Skeletal muscle tissue (tissue), 4 donors: ENCODE measurements around the gene SND1. TPM values are rescaled to one million over a fixed set of nuclear protein-coding genes. Genes with fewer than 3 reads are reported as not detected.
"Not testable (repeated sequence)": the region's sequence is repeated elsewhere in the genome, so short reads cannot be mapped to it uniquely, and the experiment has no call there.

Experiments used
- H3K27ac ChIP-seq: one replicate; pipeline ENCODE4 v1.7.0; 2013; ENCODE audit warnings: mild to moderate bottlenecking, low read depth, low read length, inconsistent platforms
- H3K27me3 ChIP-seq, 3 donors: one replicate each; pipeline ENCODE4 v1.7.0; 2013; ENCODE audit warnings: low read length in 3 of 3; ENCODE audit not compliant: control insufficient read depth in 3 of 3, insufficient read depth in 3 of 3
- H3K36me3 ChIP-seq, 3 donors: one replicate each; pipeline ENCODE4 v1.7.0; 2013; ENCODE audit warnings: low read length in 3 of 3; ENCODE audit not compliant: control insufficient read depth in 3 of 3, insufficient read depth in 3 of 3
- H3K4me1 ChIP-seq, 3 donors: one replicate each; pipeline ENCODE4 v1.7.0; 2013; ENCODE audit warnings: low read length in 3 of 3, mild to moderate bottlenecking in 3 of 3; ENCODE audit not compliant: control insufficient read depth in 3 of 3, insufficient read depth in 3 of 3
- H3K4me3 ChIP-seq, 3 donors: one replicate each; pipeline ENCODE4 v1.7.0; 2013; ENCODE audit warnings: low read length in 3 of 3
- H3K9ac ChIP-seq, 3 donors: one replicate each; pipeline ENCODE4 v1.7.0; 2013; ENCODE audit warnings: low read length in 3 of 3, mild to moderate bottlenecking in 3 of 3, moderate library complexity in 2 of 3, low read depth in 1 of 3
- H3K9me3 ChIP-seq, 3 donors: one replicate each; pipeline ENCODE4 v1.7.0; 2013; ENCODE audit warnings: low read length in 3 of 3; ENCODE audit not compliant: control insufficient read depth in 3 of 3
- total RNA-seq: library from RNA; depleted of rRNA; stranded (reverse); fragments of >200 nt; gene quantifications from one replicate; pipeline ENCODE4 v1.2.3, GENCODE V29; 2014
- donor health status: Osteomylitis.

The SND1 gene
- total RNA-seq, 1 donor from 2014 or later: 104 TPM

DNA sequence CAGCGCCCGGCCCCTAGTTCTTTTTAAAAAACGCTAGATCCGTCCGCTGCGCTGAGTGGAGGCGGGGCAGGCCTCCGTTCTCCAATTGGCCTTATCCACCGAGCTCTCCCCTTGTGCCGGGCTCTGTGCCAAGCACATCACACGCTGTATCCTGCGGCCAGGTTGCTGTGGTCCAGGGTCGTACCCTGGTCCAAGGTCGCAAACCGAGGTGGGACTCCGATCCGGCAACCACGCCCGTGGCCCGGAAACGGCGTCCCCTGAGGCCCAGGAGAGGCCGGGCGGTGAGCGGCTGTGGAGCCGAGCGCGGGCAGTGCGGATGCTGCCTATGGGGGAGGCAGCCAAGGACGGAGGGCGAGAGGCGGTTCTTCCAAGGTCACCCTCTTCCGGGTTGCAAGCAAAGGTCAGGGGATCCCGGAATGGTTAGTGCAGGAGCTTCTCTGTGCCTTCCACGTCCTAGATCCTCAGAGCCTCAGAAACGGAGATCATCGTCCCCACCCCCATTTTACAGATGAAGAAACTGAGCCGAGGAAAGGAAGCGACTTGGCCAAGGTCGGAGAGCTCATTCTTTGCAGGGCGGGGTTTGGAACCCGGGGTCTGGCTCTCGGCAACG, 451.6 kb downstream of the SND1 start:
- Histone ChIP-seq H3K4me1 (no peaks in the 10 kb centered on the region), H3K36me3 (peaks cover 0 to 1% (median 0%) of the 10 kb centered on the region in 3 donors), H3K4me3 (peak overlapping the region in 2 of 3 donors; percentile 26 to 35), H3K27ac (no peak overlapping the region), H3K9me3 (no peaks in the 10 kb centered on the region), H3K27me3 (peaks cover 28 to 49% (median 35%) of the 10 kb centered on the region in 3 donors), H3K9ac (no peak overlapping the region)

DNA sequence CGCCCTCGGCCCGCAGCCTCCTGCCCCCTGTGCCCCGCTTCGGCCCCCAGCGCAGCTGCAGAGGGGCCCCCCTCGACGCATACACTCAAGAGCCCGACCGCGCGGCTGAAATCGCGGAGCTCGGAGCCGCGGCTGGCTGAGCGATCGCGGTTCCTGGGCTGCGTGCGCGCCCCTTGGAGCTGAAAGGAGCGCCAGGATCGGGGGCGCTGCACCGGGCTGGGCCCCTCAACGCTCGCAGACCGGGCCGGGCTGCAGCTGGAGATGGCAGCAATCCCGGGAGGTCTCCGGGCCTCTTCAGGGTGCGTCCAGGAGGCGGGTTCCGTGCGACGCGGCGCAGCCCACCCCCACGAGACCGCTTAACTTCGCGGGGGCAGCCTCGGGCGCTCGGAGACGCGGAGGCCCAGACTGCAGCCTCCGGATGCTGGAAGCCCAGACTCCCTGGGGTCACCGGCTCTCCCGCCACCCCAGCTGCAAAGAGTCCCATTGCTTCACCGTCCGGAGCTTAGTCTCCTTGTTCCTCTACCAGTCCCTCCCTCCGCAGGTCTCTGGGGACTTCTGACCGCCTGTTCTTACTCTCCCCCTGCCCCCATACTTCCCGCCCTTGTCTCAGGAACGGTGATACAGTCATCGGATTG, 452.2 kb downstream of the SND1 start:
- H3K4me1 ChIP-seq: no peaks in the 10 kb centered on the region
- peaks cover 30 to 49% (median 36%) of the 10 kb centered on the region in 3 donors for H3K27me3 ChIP-seq
- no peak overlapping the region for H3K27ac ChIP-seq
- no peaks in the 10 kb centered on the region for H3K9me3 ChIP-seq
- H3K4me3 ChIP-seq: peak overlapping the region in 1 of 3 donors; percentile 26
- H3K9ac ChIP-seq: no peak overlapping the region
- no peaks in the 10 kb centered on the region for H3K36me3 ChIP-seq

DNA sequence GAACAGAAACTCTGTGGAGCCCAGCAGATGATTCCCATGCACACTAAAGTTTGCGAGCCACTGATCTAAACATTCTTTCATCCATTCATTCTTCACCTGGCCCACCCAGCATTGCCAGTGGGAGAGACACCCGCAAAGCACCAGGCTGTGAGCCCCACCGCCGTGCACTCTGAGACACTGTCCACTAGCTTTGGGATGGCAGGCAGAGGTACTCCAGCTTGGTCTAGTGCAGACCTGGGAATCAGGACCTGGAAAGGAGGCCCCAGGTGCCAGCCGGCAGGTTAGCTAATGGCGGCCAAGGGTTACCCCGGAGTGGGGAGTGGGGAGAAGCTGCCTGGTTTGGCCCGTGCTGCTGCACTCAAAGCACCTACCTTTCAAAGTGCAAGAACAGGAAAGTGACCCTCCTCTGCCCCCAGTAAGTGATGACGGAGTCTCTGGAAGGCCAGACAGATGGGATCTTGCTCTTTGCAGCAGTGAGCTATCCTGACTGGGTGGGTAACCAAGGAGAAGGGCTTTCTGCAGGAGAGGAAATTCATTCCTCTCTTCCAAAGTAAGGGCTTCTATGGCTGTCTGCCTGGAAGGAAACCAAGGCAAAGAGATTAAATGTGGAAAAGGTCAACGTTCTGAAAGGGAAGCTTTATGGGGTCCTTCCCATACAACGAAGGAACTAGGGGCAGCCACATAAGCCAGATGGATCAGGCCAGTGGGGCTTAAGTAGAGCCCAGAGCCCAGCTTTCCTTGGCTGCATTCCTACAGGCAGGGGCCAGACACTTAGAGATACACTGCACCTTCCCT, 453.4 kb downstream of the SND1 start:
- peaks cover 30 to 45% (median 33%) of the 10 kb centered on the region in 3 donors for H3K27me3 ChIP-seq
- H3K4me1 ChIP-seq: no peaks in the 10 kb centered on the region
- no peak overlapping the region for H3K4me3 ChIP-seq
- H3K27ac ChIP-seq: no peak overlapping the region
- no peak overlapping the region for H3K9ac ChIP-seq
- H3K36me3 ChIP-seq: no peaks in the 10 kb centered on the region
- no peaks in the 10 kb centered on the region for H3K9me3 ChIP-seq

DNA sequence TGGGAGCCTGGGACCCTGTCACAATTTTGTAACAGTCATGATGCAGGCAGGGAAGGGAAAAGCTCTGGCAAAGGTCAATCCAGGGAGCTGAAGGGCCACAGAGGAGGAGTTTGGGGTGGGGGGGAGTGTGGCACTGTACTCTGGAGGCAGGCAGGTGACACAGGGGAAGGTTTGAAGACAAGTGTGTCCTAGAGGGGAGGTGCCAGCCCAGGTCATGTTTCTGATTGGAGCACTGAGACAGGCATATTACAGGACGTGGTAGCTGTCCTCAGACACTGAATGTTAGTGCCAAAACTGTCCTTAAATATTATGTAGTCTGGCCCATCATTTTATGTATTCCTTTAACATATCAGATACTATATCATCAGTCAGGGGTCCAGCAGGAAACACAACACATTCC, 454.8 kb downstream of the SND1 start:
- H3K4me1 ChIP-seq: no peaks in the 10 kb centered on the region
- H3K27ac ChIP-seq: no peak overlapping the region
- no peaks in the 10 kb centered on the region for H3K36me3 ChIP-seq
- no peak overlapping the region for H3K4me3 ChIP-seq
- no peaks in the 10 kb centered on the region for H3K9me3 ChIP-seq
- H3K9ac ChIP-seq: no peak overlapping the region
- peaks cover 25 to 36% (median 32%) of the 10 kb centered on the region in 3 donors for H3K27me3 ChIP-seq

DNA sequence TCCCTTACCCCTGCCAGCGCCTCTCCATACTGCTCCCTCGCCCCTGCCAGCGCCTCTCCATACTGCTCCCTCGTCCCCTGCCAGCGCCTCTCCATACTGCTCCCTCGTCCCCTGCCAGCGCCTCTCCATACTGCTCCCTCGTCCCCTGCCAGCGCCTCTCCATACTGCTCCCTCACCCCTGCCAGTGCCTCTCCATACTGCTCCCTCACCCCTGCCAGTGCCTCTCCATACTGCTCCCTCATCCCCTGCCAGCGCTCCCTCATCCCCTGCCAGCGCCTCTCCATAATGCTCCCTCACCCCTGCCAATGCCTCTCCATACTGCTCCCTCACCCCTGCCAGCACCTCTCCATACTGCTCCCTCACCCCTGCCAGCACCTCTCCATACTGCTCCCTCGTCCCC, 455.5 kb downstream of the SND1 start:
- H3K9ac ChIP-seq, H3K9me3 ChIP-seq, H3K4me1 ChIP-seq, H3K27ac ChIP-seq, H3K36me3 ChIP-seq, H3K4me3 ChIP-seq: not testable (repeated sequence)
- peaks cover 22 to 39% (median 38%) of the 10 kb centered on the region in 3 donors for H3K27me3 ChIP-seq

DNA sequence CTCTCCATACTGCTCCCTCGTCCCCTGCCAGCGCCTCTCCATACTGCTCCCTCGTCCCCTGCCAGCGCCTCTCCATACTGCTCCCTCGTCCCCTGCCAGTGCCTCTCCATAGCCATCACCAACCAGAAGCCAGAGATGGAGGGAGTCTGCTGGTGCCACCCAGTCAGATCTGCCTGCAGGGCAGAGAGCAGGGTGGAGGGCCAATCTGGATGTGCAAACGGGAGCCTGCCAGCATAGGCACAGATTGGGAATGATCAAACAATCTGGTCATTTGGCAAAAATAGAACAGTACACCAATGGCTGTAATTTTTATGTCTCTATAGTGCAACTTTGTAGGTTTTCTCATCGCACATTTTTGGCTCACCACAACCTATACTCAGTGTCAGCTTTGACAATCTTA, 456.1 kb downstream of the SND1 start:
- Histone ChIP-seq H3K9ac (no peak overlapping the region), H3K4me1 (no peaks in the 10 kb centered on the region), H3K4me3 (no peak overlapping the region), H3K27me3 (peaks cover 17 to 42% (median 33%) of the 10 kb centered on the region in 3 donors), H3K27ac (no peak overlapping the region), H3K36me3 (no peaks in the 10 kb centered on the region), H3K9me3 (no peaks in the 10 kb centered on the region)

DNA sequence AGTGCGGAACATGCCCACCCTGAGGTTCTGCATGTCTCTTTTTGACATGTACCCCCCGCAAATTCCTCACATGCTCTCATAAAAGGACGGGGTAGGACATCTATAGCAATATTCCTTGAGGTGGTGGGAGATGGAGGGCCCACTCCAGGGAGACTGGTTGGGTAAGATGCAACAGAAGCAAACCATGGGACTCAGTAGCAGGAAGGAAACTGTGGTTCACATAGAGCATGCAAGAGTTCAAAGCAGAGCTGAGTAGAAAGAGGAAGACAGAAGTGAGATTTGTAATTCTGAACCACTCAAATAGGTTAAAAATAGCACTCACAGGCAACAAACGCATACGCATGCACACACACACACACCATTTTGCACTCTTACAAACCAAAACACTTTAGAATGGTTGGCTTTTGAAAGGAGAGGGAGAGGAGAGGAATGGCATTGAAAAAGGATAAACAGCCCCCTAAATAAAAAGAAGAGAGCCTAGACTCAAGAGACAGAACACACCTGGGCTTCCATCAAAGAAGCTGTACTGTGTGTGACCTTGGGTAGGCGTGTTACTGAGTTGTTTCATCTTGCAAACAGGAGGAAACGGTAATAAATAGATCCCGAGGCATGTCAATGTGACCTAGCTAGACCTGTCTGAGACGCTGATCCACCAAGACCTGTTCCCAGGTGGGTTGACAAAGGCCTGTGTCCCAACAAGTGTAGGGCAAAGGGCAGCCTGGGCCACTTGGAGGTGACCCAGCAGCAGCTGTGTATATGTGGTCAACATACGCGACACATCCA, 456.8 kb downstream of the SND1 start:
- Histone ChIP-seq H3K9ac (no peak overlapping the region), H3K27ac (no peak overlapping the region), H3K36me3 (no peaks in the 10 kb centered on the region), H3K4me1 (no peaks in the 10 kb centered on the region), H3K4me3 (no peak overlapping the region), H3K27me3 (peaks cover 12 to 42% (median 28%) of the 10 kb centered on the region in 3 donors), H3K9me3 (no peaks in the 10 kb centered on the region)

DNA sequence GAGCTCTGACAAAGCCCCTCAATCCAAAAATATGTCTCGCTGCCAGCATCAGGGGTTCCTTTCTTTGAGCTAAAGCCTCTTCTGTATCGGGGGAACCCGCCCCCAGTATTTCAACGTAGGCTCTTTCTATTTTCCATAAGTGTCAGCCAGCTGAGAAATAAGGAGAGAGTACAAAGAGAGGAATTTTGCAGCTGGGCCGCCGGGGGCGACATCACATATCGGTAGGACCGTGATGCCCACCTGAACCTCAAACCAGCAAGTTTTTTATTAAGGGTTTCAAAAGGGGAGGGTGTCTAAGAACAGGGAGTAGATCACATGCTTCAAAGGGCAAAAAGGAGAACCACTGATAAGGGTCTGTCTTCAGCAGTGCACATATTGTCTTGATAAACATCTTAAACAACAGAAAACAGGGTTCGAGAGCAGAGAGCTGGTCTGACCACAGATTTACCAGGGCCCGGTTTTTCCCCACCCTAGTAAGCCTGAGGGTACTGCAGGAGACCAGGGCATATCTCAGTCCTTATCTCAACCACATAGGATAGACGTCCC, 457.5 kb downstream of the SND1 start:
- H3K9me3 ChIP-seq, H3K4me1 ChIP-seq, H3K27ac ChIP-seq, H3K9ac ChIP-seq, H3K36me3 ChIP-seq, H3K4me3 ChIP-seq: not testable (repeated sequence)
- H3K27me3 ChIP-seq: peaks cover 7 to 36% (median 28%) of the 10 kb centered on the region in 3 donors

DNA sequence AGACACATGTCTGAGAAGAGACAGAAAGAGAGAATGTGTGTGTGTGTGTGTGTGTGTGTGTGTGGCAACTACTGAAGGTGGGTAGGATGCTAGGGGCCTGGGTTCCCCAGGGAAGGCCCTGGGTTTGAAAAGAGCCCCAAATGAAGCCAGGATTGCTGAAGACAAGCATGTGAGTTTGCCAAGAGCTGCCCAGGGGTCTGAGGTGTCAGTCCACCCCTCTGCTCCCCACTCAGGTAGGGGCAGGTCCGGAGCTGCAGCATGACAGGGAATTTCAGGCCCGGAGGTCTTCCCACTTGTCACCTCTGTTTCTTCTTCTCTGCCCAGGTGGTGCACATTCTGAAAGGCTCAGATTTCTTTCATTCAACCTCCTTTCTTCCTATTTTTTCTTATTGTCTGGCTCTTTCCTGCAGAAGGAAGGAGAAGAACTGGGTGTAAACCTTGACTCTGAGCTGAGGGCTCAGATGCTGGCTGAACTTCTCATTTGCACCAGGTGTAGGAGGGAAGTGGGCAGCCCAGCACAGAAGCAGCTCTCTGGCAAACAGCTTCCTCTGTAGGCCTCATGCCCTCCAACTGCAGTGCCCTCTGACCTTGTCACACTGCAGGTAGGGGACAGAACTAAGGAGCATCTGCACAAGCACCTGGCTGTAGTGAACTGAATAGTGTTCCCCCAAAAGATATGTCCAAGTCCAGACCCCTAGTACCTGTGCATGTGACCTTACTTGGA, 458.8 kb downstream of the SND1 start:
- no peak overlapping the region for H3K27ac ChIP-seq
- H3K4me1 ChIP-seq: peaks cover 0 to 2% (median 0%) of the 10 kb centered on the region in 3 donors
- no peak overlapping the region for H3K9ac ChIP-seq
- H3K27me3 ChIP-seq: peaks cover 10 to 33% (median 33%) of the 10 kb centered on the region in 3 donors
- H3K4me3 ChIP-seq: no peak overlapping the region
- H3K9me3 ChIP-seq: no peaks in the 10 kb centered on the region
- no peaks in the 10 kb centered on the region for H3K36me3 ChIP-seq
